ENCODE data around the gene TSPAN14.

TSPAN14 gene

GRCh38 chr10:80506836-80507487 is 52.9 kb downstream of the TSPAN14 start:
- DNase-seq (ENCODE audit: low read depth in 1 of 2, low spot score in 1 of 2) = no peak
- TF ChIP-seq SPI1 (IDR thresholded peaks at IDR 0.05; ENCODE audit: borderline replicate concordance, low read depth) (no peak), GABPA (IDR thresholded peaks at IDR 0.05; ENCODE audit: low read depth) (no peak), POLR2AphosphoS5 (IDR thresholded peaks at IDR 0.05; ENCODE audit: low read depth) (no peak)
- TF ChIP-seq, protein P1, sequence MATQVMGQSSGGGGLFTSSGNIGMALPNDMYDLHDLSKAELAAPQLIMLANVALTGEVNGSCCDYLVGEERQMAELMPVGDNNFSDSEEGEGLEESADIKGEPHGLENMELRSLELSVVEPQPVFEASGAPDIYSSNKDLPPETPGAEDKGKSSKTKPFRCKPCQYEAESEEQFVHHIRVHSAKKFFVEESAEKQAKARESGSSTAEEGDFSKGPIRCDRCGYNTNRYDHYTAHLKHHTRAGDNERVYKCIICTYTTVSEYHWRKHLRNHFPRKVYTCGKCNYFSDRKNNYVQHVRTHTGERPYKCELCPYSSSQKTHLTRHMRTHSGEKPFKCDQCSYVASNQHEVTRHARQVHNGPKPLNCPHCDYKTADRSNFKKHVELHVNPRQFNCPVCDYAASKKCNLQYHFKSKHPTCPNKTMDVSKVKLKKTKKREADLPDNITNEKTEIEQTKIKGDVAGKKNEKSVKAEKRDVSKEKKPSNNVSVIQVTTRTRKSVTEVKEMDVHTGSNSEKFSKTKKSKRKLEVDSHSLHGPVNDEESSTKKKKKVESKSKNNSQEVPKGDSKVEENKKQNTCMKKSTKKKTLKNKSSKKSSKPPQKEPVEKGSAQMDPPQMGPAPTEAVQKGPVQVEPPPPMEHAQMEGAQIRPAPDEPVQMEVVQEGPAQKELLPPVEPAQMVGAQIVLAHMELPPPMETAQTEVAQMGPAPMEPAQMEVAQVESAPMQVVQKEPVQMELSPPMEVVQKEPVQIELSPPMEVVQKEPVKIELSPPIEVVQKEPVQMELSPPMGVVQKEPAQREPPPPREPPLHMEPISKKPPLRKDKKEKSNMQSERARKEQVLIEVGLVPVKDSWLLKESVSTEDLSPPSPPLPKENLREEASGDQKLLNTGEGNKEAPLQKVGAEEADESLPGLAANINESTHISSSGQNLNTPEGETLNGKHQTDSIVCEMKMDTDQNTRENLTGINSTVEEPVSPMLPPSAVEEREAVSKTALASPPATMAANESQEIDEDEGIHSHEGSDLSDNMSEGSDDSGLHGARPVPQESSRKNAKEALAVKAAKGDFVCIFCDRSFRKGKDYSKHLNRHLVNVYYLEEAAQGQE (IDR thresholded peaks at IDR 0.05; ENCODE audit: insufficient replicate concordance, low read depth) = no peak
- TF ChIP-seq, protein P2, sequence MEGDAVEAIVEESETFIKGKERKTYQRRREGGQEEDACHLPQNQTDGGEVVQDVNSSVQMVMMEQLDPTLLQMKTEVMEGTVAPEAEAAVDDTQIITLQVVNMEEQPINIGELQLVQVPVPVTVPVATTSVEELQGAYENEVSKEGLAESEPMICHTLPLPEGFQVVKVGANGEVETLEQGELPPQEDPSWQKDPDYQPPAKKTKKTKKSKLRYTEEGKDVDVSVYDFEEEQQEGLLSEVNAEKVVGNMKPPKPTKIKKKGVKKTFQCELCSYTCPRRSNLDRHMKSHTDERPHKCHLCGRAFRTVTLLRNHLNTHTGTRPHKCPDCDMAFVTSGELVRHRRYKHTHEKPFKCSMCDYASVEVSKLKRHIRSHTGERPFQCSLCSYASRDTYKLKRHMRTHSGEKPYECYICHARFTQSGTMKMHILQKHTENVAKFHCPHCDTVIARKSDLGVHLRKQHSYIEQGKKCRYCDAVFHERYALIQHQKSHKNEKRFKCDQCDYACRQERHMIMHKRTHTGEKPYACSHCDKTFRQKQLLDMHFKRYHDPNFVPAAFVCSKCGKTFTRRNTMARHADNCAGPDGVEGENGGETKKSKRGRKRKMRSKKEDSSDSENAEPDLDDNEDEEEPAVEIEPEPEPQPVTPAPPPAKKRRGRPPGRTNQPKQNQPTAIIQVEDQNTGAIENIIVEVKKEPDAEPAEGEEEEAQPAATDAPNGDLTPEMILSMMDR (IDR thresholded peaks at IDR 0.05; ENCODE audit: insufficient read depth, low read length) = no peak
- no peak overlapping the region for H3K4me3 ChIP-seq (replicated peaks; ENCODE audit: insufficient read depth, low read length)
- H3K27me3 ChIP-seq (ENCODE audit: insufficient read depth, poor library complexity, severe bottlenecking) = no peaks in the 10 kb centered on the region
- H3K27ac ChIP-seq (replicated peaks) = no peak overlapping the region

DNA sequence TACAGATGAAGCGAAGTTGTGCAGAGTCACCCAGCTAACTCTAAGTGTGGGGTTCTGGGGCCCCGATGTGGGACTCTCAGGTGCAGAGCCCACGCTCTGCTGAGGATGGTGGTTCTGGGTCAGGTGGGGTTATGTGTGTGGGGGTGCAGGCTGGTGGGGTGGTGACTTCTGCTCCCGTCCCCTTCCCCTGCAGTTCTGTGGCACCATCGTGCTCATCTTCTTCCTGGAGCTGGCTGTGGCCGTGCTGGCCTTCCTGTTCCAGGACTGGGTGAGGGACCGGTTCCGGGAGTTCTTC is 54.9 kb downstream of the TSPAN14 start:
- no peak overlapping the region for H3K4me3 ChIP-seq (replicated peaks; ENCODE audit: insufficient read depth, low read length)
- no peaks in the 10 kb centered on the region for H3K27me3 ChIP-seq (ENCODE audit: insufficient read depth, poor library complexity, severe bottlenecking)
- TF ChIP-seq, protein P2 (IDR thresholded peaks at IDR 0.05; ENCODE audit: insufficient read depth, low read length) = no peak
- TF ChIP-seq SPI1 (IDR thresholded peaks at IDR 0.05; ENCODE audit: borderline replicate concordance, low read depth) (no peak), POLR2AphosphoS5 (IDR thresholded peaks at IDR 0.05; ENCODE audit: low read depth) (no peak), GABPA (IDR thresholded peaks at IDR 0.05; ENCODE audit: low read depth) (no peak)
- TF ChIP-seq, protein P1 (IDR thresholded peaks at IDR 0.05; ENCODE audit: insufficient replicate concordance, low read depth) = no peak
- no peak overlapping the region for H3K27ac ChIP-seq (replicated peaks)
- DNase-seq (ENCODE audit: low read depth in 1 of 2, low spot score in 1 of 2) = no peak

DNA sequence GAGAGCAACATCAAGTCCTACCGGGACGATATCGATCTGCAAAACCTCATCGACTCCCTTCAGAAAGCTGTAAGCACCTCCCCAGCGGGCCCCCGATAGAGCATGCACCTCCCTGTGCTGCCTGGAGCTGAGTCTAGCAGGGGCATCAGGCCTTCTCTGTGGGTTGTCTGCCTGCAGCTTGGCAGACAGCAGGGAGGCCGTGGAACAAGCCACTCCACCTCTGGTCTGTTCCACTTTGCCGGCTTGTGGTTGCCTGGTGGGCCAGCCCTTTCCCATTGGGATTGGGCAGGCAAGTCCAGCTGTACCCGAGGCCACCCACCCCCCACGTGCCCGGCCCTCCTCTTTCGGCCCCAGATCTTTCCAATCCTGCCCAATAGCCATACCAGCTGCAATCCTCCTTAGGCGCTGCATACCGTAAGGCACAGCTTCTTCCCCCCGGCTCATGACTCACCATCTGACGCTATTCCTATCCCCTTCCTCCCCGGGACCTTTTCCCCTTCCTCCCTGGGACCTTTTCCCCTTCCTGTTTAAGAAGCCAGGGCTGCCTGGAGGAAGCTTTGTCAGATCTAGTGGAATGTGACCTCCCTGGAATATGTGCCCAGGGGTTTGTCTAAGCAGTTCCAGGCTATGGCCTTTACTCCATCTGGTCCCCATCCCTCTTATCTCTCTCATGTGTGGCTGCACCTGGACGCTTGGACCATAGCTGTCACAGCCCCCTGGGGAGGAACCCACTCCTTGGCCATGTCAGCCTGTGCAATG is 55.5 kb downstream of the TSPAN14 start:
- Histone ChIP-seq H3K4me3 (replicated peaks; ENCODE audit: insufficient read depth, low read length) (no peak overlapping the region), H3K27ac (replicated peaks) (no peak overlapping the region), H3K27me3 (ENCODE audit: insufficient read depth, poor library complexity, severe bottlenecking) (no peaks in the 10 kb centered on the region)
- DNase-seq (ENCODE audit: low read depth in 1 of 2, low spot score in 1 of 2) = no peak
- TF ChIP-seq, protein P2 (IDR thresholded peaks at IDR 0.05; ENCODE audit: insufficient read depth, low read length) = no peak

Data from HL-60 (cell line).